Kidney glomerular epithelial cell (primary cell): ENCODE measurements around the gene WTIP.
"Not testable (repeated sequence)": the region's sequence is repeated elsewhere in the genome, so short reads cannot be mapped to it uniquely, and the experiment has no call there.

Experiments used
- DNase-seq: peaks from one replicate; lab custom pipeline; 2025; lab: John Stamatoyannopoulos, UW

The WTIP gene

DNA sequence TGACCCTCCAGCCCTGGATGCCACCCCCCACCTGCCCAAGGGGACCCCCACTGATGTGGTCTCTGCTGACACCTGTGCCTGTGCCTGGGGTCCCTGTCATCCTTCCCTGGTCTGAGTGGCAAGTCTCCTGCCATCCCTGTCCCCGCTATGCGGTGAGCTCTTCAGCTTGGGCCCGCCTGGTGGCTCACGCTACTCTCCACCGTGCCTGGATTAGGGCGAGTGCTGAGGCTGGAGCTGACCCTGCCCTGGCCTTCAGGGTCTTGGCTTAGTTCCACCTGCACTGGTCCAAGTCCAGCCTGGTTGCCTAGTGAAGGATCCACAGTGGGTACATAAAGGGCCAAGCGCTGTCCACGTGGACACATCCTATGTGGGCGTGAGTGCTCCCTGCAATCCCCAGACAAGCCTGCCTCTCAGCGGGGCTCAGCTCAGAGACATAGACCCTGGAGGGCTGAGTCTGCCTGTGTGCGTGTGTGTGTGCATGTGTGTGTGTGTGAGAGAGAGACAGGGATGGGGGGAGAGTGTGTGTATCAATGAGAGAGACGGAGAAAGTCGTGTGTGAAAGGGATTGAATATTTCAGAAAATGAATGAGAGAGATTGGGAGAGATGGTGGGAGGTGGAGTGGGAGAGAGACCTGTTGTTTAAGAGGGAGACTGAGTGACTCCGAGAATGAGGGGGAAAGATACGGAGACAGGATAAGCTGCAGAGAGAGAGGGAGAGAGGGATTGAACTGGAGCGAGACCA is 22.1 kb downstream of the WTIP start:
- DNase-seq, result no peak

- DNase-seq, result no peak
These were observed 22.8 kb downstream of the WTIP start for GRCh38 chr19:34504273-34504808.

GRCh38 chr19:34504809-34505291 is 23.3 kb downstream of the WTIP start:
- DNase-seq, result no peak

DNA sequence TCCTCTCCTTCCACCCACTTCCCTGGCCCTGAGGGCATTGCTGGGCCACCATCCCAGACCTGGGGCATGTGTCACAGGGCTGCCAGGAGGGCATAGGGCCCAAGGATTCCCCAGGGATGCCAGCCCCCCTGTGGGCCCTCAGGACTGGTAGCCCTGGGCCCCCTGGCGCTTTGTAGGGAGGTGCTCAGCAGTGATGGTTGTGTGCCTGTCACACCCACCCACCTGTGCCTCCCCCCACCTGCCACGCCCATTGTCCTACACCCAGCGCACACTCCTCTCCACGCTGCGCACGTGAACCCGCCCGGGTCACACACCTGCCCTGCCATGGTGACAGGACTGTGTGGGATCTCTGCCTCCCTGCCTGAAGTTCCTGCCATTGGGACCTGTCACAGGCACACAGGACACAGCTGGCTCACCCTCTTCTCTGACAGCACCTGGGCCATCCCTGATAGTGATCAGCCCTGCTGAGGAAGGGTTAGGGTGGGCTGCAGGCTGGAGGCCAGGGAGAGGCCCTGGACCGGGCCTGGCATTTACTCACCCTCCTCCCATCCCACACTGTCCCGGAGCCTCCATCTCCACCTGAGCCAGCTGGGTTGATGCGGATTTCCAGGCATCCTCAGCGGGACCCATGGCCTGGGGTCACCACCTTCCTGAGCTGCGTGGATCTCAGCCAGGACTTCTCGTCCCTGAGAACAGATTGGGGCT is 23.9 kb downstream of the WTIP start:
- no peak for DNase-seq

DNA sequence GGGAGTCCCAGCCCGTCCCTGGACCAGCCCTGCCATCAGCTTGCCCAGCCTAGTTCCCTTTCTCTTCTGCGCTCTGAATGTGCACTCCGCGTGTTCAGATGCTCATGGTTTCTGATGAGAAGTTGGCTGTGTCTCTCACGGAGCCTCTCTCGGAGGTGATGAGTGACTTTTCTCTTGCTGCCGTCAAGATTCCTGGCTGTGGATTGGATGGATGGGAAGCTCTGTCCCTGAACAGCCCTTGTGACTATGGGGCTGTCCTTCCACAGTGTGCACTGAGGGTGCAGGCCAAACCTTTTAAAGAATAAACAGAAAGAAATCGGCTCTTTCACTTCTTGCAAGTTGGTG is 24.4 kb downstream of the WTIP start:
- DNase-seq, result no peak

DNA sequence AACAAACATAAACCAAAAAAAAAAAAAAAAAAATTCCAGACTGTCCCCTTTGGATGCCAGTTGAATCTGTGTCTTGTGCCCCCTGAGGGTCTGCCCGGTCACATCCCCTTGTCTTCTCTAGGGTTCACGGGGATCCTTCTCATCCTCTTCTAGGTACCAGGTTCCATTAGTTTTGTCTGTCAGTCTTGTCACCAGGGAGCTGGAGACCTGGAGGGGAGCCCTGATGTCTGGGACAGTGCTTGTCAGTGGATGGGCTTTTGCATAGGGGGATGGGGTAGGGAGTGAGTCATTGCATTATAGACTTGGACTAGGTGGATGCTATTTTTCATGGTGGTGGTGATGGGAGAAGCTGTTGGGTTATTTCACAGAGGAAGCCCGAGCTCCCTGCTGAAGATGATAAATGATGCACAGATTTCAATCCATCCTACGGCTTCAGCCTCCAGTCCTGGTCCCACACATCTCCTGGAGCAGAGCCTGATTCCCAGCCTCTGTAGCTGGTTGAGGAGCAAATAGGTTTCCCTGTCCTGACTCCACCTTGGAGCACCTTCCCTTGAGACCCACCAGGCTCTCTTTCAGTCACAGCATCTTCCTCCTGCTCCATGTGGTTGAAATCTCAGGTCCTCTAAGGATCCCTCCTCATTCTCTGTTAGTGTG is 26.0 kb downstream of the WTIP start:
- DNase-seq, result no peak

GRCh38 chr19:34508540-34508939 is 27.0 kb downstream of the WTIP start:
- no peak for DNase-seq

DNA sequence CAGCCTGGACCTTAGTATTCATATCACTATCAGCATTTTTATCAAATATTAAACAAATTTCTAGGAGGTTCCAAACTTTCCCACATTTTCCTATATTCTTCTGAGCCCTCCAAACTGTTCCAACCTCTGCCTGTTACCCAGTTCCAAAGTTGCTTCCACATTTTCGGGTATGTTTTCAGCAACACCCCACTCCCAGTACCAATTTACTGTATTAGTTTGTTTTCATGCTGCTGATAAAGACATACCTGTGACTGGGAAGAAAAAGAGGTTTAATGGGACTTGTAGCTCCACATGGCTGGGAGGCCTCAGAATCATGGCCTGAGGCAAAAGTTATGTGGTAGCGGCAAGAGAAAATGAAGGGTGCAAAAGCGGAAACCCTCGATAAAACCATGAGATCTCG is 29.3 kb downstream of the WTIP start:
- DNase-seq, result not testable (repeated sequence)

DNA sequence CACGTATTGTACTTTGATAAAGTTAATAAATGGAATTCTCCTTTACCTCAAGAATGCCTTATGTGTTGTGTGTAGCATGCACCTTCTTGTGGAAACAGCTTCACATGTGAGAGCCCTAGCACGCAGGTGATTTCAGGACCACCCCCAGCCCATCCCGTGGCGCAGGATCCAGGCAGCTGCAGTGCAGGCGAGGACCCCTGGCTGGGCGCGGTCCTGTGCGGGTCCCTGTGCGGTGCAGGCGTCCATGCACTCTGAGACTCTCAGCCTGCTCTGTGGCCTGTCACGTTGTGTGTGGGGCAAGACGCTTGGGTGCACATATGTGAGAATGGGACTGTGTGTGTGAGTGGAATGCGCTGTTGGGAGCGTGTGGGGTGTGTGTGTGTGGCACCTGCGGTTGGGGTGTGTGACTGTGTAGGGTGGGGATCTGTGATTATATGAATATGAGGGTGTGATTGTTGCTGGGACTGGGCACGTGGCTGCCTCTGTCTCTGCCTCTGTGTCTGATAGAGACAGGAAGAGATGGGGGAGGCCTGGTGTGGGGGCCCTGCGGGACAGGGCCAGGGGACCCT is 30.8 kb downstream of the WTIP start:
- no peak for DNase-seq

DNA sequence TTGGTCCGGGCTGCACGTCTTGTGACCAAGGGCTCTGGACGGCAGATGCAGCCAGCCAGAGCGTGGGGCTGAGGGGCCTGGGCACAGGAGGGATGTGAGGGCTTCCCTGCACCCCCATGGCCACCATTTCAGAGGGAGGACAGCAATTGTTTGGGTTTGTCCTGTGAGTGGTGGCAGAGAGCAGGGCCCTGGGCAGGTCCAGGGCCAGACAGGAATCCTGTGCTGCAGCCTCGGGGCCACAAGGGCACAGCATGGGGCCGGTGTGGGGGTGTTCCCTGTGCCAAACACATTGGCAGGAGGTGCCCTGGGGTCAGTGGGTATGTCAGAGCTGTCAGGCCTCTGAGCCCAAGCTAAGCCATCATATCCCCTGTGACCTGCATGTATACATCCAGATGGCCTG is 32.2 kb downstream of the WTIP start:
- DNase-seq, result no peak

GRCh38 chr19:34519602-34520001 is 38.0 kb downstream of the WTIP start:
- no peak for DNase-seq

GRCh38 chr19:34523408-34523807 is 41.9 kb downstream of the WTIP start:
- no peak for DNase-seq

GRCh38 chr19:34525001-34525400 is 43.4 kb downstream of the WTIP start:
- DNase-seq, result no peak

GRCh38 chr19:34534206-34534605 is 52.6 kb downstream of the WTIP start:
- DNase-seq, result no peak

GRCh38 chr19:34539396-34539795 is 57.8 kb downstream of the WTIP start:
- no peak for DNase-seq

GRCh38 chr19:34540811-34541557 is 59.4 kb downstream of the WTIP start:
- DNase-seq, result no peak

DNA sequence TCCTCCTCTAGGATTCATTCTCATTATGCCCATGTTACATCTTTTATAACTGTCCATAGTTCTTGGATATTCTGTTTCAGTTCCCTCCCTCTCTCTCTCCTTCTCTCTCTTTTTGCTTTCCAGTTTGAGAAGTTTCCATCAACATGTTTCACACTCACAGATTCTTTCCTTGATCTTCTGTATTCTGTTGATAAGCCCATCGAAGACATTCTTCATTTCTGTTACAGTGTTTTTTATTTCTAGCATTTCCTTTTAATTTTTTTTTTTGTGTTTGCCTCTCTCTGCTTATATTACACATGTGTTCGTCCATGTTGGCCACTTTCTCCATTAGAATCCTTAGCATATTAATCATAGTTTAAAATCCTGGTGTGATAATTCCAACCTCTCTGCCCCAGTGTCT is 68.3 kb downstream of the WTIP start:
- no peak for DNase-seq

- no peak for DNase-seq
These were observed 73.9 kb downstream of the WTIP start for GRCh38 chr19:34555447-34555846.

DNA sequence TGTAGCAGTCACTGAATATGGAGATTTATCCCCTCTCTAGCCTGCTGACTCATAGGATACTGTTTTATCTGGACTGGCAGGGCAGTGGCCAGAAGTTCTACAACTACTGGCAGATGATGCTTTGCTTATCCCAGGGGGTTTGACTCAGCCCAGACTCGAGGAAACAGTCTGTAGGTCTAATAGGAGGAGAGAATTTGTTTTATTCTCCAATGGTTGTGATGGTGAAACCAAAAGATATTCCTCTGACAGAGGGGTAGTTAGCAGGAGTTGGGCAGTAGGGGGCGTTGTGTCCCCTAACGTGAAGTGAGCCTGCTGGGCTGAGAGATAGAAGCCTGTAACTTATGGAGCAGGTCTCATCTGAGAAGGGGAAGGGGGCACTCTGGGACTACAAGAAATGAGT is 74.9 kb downstream of the WTIP start:
- peak; percentile 1 for DNase-seq

DNA sequence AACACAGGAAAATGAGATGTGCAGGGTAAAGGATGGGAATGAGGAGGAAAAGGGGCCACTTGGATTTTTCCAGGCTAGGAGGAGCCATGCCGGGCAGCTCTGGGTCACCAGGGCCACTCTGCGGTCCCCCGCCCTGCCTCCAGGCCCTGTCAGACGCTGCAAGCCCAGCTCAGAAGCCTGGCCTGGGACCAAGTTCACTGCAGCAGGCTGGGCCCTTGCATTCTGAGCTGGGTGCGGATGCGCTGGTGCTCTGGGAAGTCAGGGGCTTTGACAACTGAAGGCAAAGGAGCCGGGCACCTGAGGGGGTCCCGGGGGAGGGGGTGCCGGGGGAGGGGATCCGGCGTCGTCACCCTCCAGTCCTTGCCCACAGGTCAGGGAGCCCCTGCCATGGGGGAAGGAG is 77.5 kb downstream of the WTIP start:
- no peak for DNase-seq

DNA sequence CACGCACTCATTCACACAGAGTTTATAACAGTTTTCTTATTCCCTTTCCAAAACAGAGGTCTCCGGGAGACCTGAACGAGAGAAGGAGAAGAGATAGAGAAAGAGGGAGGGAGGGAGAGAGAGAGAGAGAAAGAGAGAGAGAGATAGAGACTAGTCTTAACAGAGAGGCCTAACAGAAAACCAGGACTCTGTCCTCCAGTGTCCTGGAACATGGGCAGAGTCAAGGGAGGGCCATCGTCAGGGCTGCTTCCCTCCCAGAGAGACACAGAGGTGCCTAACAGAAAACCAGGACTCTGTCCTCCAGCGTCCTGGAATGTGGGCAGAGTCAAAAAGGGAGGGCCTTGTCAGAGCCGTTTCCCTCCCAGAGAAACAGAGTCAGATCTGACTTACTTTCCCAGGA is 78.7 kb downstream of the WTIP start:
- DNase-seq, result no peak
